Breast epithelium (tissue), 4 donors: Measurements from ENCODE around the gene PLEKHA6. TPM values are rescaled to one million over a fixed set of nuclear protein-coding genes. Genes with fewer than 3 reads are reported as not detected.

ENCODE experiments used
- DNase-seq, 2 donors: peaks; one replicate each; pipeline ENCODE4 v3.0.0-alpha.2; 2019; ENCODE audit warnings: low spot score in 2 of 2
- H3K27ac ChIP-seq, 2 donors: fragments of 200-600 bp; sonication (generic) in 1 of 2; one replicate each; pipeline ENCODE4 v1.5.1; 2016 to 2019; ENCODE audit warnings: mild to moderate bottlenecking in 1 of 2
- H3K27me3 ChIP-seq, 2 donors: fragments of 200-600 bp; sonication (generic) in 1 of 2; one replicate each; pipeline versions ENCODE4 v1.5.1 to v1.6.0; 2017 to 2019; ENCODE audit warnings: control low read depth in 1 of 2, mild to moderate bottlenecking in 1 of 2
- H3K36me3 ChIP-seq: fragments of 200-600 bp; one replicate; pipeline ENCODE4 v1.5.1; 2019
- H3K4me1 ChIP-seq, 2 donors: fragments of 200-600 bp; sonication (generic); one replicate each; pipeline ENCODE4 v1.5.1; 2016 to 2019; ENCODE audit warnings: control low read depth in 1 of 2
- H3K4me3 ChIP-seq, 3 donors: fragments of 200-600 bp; sonication (generic); 1 replicate in 2 of 3; 2 replicates in 1 of 3; pipeline ENCODE4 v1.5.1; 2016 to 2019; ENCODE audit warnings: mild to moderate bottlenecking in 3 of 3, moderate library complexity in 2 of 3
- H3K9me3 ChIP-seq, 2 donors: fragments of 200-600 bp; sonication (generic) in 1 of 2; one replicate each; pipeline ENCODE4 v1.5.1; 2016 to 2019; ENCODE audit warnings: control low read depth in 1 of 2
- POLR2A ChIP-seq: fragments of 450-650 bp; IDR thresholded peaks from one replicate; pipeline ENCODE4 v1.6.1; 2016; ENCODE audit warnings: antibody characterized with exemption, mild to moderate bottlenecking, moderate library complexity
- POLR2AphosphoS5 ChIP-seq, 3 donors: sonication (generic); formaldehyde crosslinking; IDR thresholded peaks; one replicate each; pipeline ENCODE4 v1.6.1; 2017; ENCODE audit warnings: antibody characterized with exemption in 3 of 3
- intact Hi-C: fragments of 100-400 bp; cut with DNase I; formaldehyde crosslinking; loops from one replicate; pipeline ENCODE4 v1.15.1; 2023; ENCODE audit warnings: low total_unique reads
- total RNA-seq, 3 donors: library from RNA; depleted of rRNA; stranded (reverse); fragments of >200 nt; gene quantifications; one replicate each; pipeline ENCODE4 v1.1.0, GENCODE V29; 2016
- TF ChIP-seq, protein P1 (sequence below), 3 donors: fragments of 450-650 bp; IDR thresholded peaks; one replicate each; pipeline ENCODE4 v1.5.1; 2016 to 2017; ENCODE audit warnings: antibody characterized with exemption in 3 of 3, mild to moderate bottlenecking in 3 of 3, moderate library complexity in 3 of 3

The PLEKHA6 gene
- total RNA-seq, 3 donors from 2014 or later, result 1.4 to 34.0 (median 17.7) TPM

DNA sequence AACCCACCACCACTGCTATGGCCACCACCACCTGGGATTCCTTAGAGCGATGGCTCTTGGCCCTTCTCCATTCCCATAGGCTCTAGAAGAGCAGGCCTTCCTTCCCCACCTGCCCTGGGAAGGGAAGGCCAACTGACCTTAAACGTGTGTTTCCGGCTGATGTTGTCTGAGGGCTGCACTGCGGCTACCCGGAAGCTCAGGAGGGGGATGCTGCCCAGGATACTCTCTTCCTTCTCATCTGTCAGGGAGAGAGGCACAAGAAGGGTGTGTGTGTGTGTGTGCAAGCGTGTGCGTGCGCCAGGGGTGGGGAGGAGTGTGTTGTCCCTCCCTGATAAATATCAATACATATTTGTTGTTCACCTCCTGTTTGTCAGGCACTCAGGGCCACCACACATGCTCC, 94.9 kb downstream of the PLEKHA6 start:
- Histone ChIP-seq H3K27me3 (no peaks in the 10 kb centered on the region), H3K4me1 (no peaks in the 10 kb centered on the region), H3K9me3 (no peaks in the 10 kb centered on the region), H3K36me3 (no peaks in the 10 kb centered on the region), H3K27ac (peak overlapping the region in 1 of 2 donors; percentile 28), H3K4me3 (no peak overlapping the region)
- no peak for DNase-seq
- intact Hi-C loops, result no loop called here
- TF ChIP-seq POLR2AphosphoS5 (IDR thresholded peaks at IDR 0.05), result no peak
- TF ChIP-seq POLR2A, result no peak
- TF ChIP-seq, protein P1, sequence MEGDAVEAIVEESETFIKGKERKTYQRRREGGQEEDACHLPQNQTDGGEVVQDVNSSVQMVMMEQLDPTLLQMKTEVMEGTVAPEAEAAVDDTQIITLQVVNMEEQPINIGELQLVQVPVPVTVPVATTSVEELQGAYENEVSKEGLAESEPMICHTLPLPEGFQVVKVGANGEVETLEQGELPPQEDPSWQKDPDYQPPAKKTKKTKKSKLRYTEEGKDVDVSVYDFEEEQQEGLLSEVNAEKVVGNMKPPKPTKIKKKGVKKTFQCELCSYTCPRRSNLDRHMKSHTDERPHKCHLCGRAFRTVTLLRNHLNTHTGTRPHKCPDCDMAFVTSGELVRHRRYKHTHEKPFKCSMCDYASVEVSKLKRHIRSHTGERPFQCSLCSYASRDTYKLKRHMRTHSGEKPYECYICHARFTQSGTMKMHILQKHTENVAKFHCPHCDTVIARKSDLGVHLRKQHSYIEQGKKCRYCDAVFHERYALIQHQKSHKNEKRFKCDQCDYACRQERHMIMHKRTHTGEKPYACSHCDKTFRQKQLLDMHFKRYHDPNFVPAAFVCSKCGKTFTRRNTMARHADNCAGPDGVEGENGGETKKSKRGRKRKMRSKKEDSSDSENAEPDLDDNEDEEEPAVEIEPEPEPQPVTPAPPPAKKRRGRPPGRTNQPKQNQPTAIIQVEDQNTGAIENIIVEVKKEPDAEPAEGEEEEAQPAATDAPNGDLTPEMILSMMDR (IDR thresholded peaks at IDR 0.05), result no peak

DNA sequence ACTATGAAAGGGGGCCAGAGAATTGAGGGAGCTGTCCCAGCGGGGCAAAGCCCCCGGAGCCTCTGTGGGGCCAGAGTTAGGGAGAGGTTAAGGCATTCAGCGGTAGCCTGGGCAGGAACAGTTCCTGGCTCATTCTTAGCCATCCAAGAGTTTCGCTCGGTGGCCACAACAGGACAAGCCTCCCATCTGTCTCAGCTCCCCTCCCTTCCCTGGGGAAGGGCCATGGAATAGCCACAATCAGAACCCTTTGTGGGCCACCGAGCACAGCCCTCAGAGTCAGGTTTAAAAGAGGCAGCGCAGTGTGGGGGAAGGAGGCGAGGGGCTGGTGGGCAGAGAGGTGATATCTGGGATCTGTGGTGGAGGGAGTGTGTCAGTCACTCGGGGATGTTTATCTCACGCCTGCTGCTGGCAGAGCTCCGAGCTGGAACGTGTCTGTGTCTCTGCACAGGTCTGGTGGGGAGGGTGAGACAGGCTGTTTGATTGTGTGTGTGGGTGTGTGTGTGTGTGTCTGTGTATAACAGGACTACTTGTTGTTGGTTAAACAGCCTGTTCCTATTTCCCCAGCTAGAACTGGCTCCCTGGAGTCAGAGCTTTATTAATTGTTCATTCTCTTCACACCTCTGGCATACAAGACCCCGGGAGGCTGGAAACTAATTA, 96.3 kb downstream of the PLEKHA6 start:
- no peak overlapping the region for H3K4me3 ChIP-seq
- H3K9me3 ChIP-seq, result no peaks in the 10 kb centered on the region
- intact Hi-C loops, result loop anchor here (1.0 kb wide), 1 partner anchor 53 kb away; no protein-coding TSS in a partner anchor
- TF ChIP-seq POLR2A (no peak), POLR2AphosphoS5 (IDR thresholded peaks at IDR 0.05) (no peak)
- TF ChIP-seq, protein P1 (IDR thresholded peaks at IDR 0.05), result no peak
- no peak for DNase-seq
- no peaks in the 10 kb centered on the region for H3K36me3 ChIP-seq
- H3K27ac ChIP-seq, result peak overlapping the region; percentile 0 to 25
- H3K27me3 ChIP-seq, result no peaks in the 10 kb centered on the region
- H3K4me1 ChIP-seq, result no peaks in the 10 kb centered on the region

DNA sequence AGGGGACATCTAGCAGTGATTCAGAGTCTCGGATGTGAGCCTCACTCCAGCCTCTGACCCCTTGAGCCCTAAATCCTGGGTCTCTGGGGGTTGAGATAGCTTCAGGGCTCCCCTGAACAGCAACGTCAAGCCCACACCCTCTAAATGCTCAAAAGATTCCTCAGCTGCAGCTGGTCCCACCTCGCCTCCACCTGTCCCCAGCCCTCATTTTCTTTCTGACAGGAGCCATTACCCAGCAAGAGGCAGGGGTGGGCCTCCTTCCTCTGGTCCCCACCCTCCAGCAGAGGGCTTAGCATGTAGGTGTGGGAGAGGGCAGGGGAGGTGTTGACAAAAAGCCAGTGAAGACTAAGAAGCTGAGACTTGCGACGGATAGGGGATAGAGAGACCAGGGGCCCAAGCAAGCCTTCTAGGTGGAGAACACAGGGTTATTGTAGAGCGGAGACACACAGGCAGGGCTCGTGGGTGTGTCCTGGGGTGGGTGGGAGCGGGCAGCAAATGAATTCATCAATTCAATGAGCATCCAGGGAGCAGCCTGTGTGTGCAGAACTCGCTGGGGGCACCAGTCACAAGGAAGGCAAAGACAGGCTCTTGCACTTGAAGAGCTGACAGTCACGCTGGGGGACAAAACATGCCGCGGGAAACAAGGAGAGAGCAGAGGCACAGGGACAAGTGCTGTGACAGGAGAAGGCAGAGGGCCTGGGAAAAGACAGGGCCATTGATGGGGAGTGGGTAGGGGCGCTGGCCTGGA, 97.0 kb downstream of the PLEKHA6 start:
- no peak for DNase-seq
- Histone ChIP-seq H3K27me3 (no peaks in the 10 kb centered on the region), H3K4me3 (no peak overlapping the region), H3K27ac (peak overlapping the region; percentile 0 to 25), H3K36me3 (no peaks in the 10 kb centered on the region), H3K9me3 (no peaks in the 10 kb centered on the region), H3K4me1 (no peaks in the 10 kb centered on the region)
- intact Hi-C loops, result loop anchor here (1.0 kb wide), 1 partner anchor 54 kb away; no protein-coding TSS in a partner anchor
- TF ChIP-seq, protein P1 (IDR thresholded peaks at IDR 0.05), result no peak
- no peak for TF ChIP-seq POLR2A
- TF ChIP-seq POLR2AphosphoS5 (IDR thresholded peaks at IDR 0.05), result no peak

DNA sequence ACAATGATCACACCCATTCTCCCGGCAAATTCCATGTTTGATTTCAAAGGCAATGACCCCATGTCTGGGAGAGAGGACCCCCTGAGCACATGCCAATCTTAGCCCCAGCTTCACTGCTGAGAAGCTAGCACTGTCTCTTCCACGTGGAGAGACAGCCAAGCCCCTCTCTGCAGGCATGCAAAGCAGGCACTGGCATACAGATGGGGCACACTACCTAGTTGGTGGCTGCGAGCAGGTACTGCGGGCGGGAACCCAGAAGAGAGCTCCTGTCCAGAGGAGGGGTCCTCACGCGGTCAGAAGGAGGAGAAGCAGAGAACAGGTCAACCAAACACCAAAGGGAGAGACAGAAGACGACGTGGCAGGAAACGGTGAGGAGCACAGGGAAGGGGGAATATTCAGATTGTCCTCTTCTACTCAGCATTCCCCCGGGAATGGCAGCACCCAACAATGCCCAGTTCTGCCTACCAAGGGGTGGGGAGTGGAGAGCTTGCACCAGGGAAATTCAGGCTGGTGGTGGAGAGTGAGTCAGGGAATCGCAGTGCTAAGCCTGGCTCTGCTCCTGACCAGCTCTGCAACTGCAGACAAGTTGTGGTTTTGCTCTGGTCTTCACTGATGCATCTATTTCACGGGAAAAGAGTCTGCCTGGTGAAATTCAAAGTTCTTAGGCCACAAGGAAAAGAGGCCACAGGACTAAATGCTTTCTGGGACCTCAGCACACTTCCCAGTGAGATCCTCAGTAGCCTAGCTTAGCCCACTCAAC, 97.8 kb downstream of the PLEKHA6 start:
- Histone ChIP-seq H3K4me1 (no peaks in the 10 kb centered on the region), H3K27ac (no peak overlapping the region), H3K4me3 (no peak overlapping the region), H3K9me3 (no peaks in the 10 kb centered on the region), H3K36me3 (no peaks in the 10 kb centered on the region), H3K27me3 (no peaks in the 10 kb centered on the region)
- intact Hi-C loops, result no loop called here
- TF ChIP-seq, protein P1 (IDR thresholded peaks at IDR 0.05), result no peak
- TF ChIP-seq POLR2A (no peak), POLR2AphosphoS5 (IDR thresholded peaks at IDR 0.05) (no peak)
- DNase-seq, result no peak
